HG03108 (cell line): Measurements from ENCODE around the gene CDK5RAP2.
"Not testable (repeated sequence)": the region's sequence is repeated elsewhere in the genome, so short reads cannot be mapped to it uniquely, and the experiment has no call there.

Experiments
- ATAC-seq: cut with Tn5 transposase; IDR thresholded peaks from one replicate; pipeline ENCODE4 v1.9.1; 2021; ENCODE audit warnings: moderate library complexity; ENCODE audit not compliant: unreplicated experiment

Gene CDK5RAP2

DNA sequence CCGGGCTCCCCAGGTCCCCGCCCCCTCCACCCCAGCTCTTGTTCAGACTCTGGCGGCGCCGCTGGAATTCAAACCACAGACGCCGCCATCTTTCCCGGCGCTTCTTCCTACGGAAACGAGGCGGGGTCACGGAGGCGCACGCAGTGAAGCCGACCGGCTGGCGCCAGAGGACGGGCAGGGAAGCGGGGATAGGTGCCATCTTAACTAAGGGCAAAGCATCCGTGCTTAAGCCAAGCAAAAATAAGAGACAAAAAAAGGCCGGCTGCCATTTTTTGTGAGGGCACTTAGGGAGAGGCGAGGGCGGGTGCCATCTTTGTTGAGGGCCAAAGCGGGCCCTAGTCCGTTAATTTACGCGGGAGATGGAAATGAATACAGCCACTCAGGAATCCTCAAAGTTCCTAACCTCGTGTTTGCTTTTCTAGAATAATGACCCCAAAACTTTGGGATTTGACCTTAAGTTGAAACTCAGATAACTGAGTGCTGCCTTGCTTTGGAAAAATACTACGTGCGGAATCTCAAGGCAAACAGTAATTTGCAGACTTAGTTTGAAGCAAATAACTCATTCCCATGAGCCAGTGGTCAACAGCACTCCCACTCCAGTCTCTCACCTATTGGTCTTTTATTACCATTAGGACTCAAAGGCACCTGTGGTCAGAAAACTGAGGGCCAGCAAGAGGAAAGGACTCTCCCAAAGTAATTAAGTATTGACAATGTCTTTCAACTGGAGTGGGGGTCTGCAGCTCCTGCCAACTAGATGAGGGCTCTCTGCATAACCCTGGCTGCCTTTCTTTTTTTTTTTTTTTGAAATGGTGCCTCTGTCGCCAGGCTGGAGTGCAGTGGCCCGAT, at the start of gene CDK5RAP2:
CDK5RAP2 (minus strand) TSS at position 117 of the 846 bp plus-strand sequence. CDS start 189 bp downstream, outside the sequence.
- ATAC-seq = peak; percentile 94

GRCh38 chr9:120628925-120629497, 49.0 kb upstream of the CDK5RAP2 start:
- not testable (repeated sequence) for ATAC-seq

DNA sequence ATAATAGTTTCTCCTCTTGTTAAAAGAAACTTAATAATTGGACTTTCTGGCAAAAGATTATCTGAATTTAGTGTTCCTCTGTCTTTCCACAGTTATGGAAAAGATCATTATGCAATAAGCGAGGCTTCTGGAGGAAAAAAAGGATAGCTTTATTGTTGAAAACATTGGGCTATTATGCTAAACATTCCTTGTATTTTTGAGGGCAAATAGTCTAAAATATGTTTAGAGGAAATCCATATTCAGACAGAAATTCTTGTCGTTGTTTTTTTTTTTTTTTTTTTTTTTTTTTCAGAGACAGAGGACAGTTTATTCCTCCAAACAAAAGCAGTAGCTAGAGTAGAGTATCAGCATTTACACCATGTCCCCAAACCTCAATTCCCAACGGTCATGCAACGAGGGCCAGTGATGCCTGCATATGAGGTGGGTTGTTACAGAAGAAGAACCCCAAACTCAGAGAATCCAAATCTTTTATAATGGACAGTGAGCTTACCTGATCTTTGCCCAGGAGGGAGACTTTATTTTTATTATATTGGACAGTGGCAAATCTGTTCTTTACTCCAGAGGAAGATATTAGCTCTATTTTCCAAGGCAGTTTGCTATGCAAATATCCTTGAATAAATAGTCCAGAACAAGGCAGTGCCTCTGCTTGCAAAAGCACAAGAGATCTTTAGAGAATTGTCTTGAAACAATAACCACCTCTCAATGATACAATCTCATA, 48.4 kb upstream of the CDK5RAP2 start:
- no peak for ATAC-seq

DNA sequence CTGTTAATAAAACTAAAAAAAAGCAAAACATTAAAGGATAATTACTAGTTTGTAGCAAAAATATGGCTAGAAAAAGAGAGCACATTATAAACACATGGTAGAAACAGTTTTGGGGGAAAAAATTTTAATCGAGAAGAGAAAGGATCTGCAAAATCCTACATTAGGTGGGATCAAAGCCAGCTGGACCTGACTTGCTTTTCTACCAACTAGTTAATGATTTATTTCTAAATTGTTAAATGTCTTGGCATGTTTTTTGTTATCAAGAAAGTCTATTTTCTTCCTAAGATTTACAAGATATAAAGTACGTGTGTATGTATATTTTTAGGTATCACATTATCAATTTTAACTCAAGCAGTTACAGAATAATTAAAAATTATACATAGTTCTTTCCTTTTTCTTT, 47.1 kb upstream of the CDK5RAP2 start:
- ATAC-seq = no peak

- no peak for ATAC-seq
Observed at GRCh38 chr9:120626512-120626911, 46.5 kb upstream of the CDK5RAP2 start.

DNA sequence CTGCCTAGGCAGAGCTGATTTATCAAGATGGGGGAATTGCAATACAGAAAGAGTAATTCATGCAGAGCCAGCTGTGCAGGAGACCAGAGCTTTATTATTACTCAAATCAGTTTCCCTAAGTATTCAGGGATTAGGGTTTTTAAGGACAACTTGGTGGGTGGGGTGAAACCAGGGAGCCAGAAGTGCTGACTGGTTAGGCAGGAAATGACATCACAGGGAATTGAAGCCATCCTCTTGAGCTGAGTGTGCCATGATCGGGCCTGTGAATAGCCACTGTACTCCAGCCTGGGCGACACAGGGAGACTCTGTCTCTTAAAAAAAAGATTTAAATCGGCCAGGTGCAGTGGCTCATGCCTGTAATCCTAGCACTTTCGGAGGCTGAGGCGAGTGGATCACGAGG, 45.3 kb upstream of the CDK5RAP2 start:
- no peak for ATAC-seq

GRCh38 chr9:120622790-120623189, 42.8 kb upstream of the CDK5RAP2 start:
- ATAC-seq = no peak

DNA sequence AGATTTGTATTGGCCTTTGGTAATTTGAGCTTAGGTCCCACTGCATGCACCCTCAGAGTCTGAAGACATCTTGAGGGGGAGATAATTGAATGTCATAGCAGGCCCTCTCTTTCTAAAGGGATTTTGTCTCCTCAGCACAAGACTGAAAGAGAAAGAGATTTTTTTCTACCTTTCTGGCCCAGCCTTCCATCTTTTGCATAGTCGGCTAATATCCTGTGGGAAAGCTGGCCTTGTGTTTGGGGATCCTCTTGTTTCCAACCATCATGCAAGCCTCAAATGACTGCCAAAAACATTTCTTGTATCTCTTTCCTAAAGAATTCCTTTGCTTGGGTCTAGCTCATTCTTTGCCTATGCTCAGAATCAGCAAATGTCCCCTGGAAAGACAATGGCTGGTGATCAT, 42.0 kb upstream of the CDK5RAP2 start:
- ATAC-seq = no peak

- no peak for ATAC-seq
Observed at GRCh38 chr9:120619751-120620655, 40.0 kb upstream of the CDK5RAP2 start.

- ATAC-seq = no peak
Observed at GRCh38 chr9:120616966-120617935, 37.3 kb upstream of the CDK5RAP2 start.

DNA sequence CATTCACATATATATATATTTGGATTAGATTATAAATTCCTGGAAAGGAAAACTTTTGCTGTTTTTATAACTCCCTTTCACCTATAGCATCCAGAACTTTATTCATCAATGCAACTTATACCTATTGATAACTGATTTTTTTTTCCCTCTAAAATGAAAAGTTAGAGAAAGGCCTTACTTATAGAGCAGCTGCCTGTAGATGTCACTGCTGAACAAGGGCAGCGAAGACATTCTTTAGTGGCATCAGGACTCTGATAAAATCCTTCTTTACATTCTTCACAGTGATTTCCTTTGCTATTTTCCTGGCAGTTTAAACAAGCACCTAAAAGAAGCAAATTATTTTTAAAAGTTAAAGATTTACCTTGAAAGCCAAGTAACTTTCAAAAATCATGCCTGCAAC, 32.3 kb upstream of the CDK5RAP2 start:
- ATAC-seq = no peak

GRCh38 chr9:120611690-120612068, 31.7 kb upstream of the CDK5RAP2 start:
- ATAC-seq = no peak

DNA sequence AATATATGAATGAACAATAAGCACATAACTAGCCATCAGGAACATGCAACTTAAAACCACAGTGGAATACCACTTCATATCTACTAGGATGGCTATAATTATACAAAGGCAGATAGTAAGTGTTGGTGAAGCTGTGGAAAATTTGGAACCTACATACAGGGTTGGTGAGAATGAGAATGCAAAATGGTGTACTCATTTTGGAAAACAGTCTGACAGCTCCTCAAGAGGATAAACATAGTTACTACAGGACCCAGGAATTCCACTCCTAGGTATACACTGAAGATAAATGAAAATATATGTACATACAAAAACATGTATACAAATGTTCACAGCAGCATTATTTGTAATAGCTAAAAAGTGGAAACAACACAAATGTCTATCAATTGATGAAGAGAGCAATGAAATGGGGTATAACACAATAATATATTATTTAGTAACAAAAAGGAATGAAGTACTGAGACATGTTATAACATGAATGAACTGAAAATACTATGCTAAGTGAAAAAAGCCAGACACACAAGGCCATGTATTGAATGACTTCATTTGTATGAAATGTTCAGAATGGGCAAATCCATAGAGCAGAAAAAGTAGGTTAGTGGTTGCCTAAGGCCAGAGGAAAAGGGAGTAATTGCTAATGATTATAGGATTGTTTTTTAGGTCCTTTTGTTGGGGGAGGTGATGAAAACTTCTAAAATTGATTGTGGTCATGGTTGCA, 31.2 kb upstream of the CDK5RAP2 start:
- no peak for ATAC-seq

GRCh38 chr9:120609636-120610035, 29.7 kb upstream of the CDK5RAP2 start:
- ATAC-seq = no peak

DNA sequence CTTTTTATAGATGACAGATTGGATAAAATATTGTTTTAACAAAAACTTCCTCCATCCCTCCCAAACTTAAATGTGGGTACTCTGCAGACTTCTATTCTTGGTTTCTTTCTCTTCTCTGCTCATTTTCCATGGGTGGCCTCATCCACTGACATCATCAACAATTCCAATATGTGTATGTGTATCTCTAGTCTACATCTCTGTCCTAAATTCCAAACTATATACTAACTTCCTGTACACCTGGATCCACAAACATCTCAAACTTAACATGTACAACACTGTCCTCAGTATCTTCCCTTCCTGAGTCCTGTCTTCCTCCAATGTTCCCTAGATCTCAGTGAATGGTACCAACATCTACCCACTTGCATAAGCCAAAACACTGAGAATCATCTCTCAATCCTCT, 28.5 kb upstream of the CDK5RAP2 start:
- no peak for ATAC-seq

DNA sequence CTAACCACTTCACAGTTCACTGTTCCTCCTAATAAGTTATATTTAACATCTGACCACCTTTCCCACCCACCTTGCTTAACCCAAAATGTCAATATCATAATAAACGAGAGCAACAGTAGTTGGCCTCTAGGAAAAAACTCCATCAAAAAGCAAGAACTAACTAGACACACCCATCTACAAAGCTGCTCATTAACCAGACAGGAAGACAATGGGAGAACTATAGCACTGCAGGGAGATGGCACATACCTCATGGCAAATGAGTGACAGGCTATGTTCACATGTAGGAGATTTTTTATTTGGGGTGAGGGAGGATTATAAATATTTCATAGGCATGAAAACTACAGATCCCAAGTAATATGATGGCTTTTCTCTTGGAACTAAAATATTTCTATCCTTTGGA, 23.6 kb upstream of the CDK5RAP2 start:
- ATAC-seq = no peak

GRCh38 chr9:120603010-120603409, 23.0 kb upstream of the CDK5RAP2 start:
- ATAC-seq = no peak

DNA sequence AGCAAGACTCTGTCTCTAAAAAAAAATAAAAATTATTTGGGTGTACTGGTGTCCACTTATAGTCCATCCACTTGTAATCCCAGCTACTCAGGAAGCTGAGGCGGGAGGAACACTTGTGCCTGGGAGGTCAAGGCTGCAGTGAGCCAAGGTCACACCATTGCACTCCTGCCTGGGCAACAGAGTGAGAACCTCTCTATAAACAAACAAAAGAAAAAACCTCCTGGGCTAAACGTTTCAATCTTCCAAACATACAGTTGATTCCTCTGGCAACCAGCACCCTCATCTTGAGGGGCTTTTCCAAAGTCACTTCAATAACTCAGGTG, 13.9 kb upstream of the CDK5RAP2 start:
- ATAC-seq = no peak

DNA sequence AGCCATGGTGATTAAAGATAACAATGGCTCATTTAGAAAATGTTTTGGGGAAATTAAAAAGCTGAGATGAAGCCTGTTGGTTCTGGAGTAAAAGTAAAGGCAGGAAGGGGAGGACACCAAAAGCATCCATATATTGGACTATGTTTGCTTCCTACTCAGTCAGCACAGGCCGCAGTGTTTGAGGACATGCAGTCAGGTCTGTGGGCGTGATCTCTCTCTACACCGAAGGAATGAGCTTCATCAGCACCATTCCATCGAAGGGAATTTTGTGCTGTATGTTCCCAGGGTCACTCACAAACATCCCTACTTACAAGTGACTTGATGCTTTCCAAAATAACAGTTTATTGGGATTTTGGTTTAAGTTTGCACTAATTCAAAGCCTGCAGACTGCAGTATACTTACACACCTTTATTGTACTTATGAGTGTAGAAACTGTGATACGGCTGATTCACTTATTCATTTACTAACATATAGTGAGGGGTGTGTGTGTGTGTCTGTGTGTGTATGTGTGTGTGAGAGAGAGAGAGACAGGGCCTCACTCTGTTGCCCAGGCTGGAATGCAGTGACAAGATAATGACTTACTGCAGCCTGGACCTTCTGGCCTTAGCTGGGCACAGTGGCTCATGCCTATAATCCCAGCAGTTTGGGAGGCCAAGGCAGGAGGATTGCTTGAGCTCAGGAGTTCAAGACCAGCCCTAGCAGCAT, 13.4 kb upstream of the CDK5RAP2 start:
- no peak for ATAC-seq
